Activated T-cell treated with anti-CD3 and anti-CD28 coated beads for 1 hour (primary cell): ENCODE results near the gene TMEM97.

Source experiments
- DNase-seq: peaks from one replicate; pipeline ENCODE4 v3.0.0-alpha.2; 2020; ENCODE audit warnings: low read depth

The TMEM97 gene

GRCh38 chr17:28317099-28317965 lies 1.7 kb upstream of the TMEM97 start:
- no peak for DNase-seq

GRCh38 chr17:28317966-28318758 lies 838 bp upstream of the TMEM97 start:
- DNase-seq = no peak

GRCh38 chr17:28319598-28319935 lies 567 bp downstream of the TMEM97 start:
- no peak for DNase-seq

- DNase-seq = no peak
Observed at GRCh38 chr17:28320215-28321061, 1.4 kb downstream of the TMEM97 start.

DNA sequence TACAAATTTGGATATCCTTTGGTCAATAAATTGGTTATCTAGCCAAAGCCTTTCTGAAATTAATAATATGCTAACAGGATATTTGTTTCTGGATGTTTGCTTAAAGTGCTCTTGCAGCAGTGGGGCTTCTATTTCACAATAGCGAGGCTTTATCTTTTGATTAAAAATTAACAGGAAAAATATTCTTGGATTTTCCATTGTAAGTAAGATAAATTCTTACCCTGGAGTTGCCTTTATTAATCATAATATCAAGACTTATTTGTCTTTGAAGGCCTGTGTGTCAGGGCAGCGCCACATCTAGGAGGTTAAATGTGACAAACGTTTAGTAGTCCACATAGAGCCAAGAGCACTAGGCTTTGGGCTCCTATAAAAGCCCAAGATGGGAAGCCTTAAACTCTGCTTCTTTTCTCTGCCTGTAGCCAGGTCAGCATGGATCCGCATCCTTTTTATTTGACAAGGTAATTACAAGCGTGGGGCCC lies 5.3 kb downstream of the TMEM97 start:
- DNase-seq = no peak

DNA sequence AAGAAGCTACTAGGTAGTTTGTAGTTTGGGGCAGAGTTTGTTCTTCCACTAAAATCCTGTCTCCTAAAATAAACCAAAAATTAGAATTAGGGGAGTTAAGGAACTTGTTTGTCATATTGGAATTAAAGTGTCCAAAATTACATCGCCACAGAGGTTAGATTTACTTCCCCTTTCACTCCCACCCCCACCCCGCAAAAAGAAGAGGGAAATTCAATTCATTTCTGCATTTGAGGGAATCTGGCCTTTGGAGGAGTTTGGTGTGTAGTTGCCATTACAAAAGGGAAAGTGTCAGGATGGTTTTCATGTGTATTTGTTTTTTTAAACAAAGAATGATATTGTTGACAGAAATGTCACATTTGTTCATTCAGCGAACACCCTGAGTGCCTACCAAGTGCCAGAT lies 5.8 kb downstream of the TMEM97 start:
- DNase-seq = no peak

DNA sequence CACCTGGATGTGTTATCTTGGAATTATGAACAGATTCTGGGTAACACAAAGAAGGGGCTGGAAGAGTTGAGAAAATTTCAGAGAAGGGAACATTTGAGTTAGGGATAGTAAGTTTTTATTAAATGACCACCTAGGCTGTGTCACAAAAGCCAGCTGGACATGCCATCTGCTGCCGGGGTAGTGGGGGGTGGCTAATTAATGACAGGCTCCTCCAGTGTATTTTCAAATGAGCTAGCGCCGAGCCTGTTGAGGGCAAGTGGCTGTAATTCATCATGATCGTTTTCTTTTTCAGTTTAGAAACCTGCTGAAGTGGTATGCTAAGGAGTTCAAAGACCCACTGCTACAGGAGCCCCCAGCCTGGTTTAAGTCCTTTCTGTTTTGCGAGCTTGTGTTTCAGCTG lies 6.2 kb downstream of the TMEM97 start:
- DNase-seq = no peak

DNA sequence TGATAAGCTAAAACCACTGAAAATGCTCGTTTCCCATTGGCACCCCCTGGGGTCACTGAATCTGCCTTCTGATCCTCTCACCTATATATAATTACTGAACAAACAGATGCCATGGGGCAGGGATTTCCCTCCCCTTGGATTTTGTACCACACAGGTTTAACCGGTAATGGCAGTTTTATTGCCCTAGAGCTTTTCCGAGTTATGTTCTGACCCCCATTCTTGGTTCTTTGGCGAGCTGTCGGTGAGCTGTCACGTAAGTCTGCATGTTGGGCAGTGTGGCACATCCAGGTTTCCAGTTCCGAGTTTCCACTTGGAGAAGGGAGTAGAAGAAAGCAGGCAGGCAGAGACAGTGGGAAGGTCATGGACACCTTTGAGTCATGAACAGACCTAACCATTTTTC lies 7.1 kb downstream of the TMEM97 start:
- no peak for DNase-seq

- no peak for DNase-seq
Observed at GRCh38 chr17:28327031-28327607, 8.1 kb downstream of the TMEM97 start.

DNA sequence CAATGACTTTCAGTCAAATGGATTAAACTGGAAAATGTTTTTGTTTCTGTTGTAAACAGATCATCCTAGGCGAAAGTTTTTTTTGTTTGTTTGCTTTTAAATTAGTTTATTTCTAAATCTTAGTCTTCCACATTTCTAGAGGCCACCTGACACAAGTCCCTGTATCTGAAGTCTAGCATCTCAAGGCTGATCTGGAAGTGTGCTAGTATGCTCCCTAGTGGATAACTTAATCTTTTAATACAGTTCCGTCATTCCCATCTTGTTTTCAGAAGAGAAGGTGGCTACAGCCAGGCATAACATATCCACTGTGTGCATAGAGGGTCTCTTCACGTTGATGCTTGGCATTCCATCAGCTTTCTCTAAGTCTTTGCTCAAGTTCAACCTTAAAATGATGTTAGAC lies 8.7 kb downstream of the TMEM97 start:
- DNase-seq = no peak

DNA sequence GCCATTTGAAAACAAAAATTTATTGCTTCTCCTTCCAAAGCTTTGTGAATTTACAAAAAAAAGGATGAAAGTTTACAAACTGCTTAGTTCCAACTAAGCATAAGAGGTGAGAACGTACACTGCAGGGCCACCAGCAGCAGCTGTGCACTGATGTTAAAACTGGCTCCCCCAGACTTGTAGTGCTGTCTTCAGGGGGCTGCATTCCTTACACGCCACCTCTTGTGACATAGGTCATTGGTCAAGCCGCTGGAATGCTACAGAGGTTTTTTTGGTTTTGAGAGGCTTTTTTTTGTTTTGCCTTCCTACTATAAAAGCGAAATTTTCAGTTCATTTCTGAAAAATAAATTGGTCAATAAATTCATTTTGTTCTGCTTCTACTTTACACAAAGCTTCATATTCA lies 9.3 kb downstream of the TMEM97 start:
- DNase-seq = no peak

- DNase-seq = no peak
Observed at GRCh38 chr17:28330671-28331070, 11.7 kb downstream of the TMEM97 start.

DNA sequence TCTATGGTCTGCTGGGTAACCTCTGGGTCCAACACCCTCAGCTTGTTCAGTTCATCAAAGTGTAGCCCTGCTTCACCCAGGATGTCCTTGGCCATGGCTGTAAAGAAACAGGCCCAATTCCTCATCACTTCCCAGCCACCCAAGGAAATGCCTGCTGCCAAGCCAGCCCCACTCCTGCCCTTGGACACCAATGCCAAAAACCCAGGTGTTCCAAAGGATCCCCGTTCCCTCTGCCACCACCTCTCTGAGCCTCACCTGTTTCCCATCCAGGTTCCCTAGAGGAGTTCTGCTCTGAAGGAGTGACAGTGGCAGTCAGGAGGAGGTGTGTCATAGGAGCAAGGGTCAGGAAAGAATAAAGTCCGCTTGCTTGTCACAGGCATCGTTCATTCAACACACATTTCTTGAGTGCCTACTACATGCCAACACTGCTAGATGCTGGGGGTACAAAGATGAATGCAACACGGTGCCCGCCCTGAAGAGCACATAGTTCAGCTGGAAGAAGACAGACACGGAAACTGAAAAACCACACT lies 13.0 kb downstream of the TMEM97 start:
- DNase-seq = no peak

DNA sequence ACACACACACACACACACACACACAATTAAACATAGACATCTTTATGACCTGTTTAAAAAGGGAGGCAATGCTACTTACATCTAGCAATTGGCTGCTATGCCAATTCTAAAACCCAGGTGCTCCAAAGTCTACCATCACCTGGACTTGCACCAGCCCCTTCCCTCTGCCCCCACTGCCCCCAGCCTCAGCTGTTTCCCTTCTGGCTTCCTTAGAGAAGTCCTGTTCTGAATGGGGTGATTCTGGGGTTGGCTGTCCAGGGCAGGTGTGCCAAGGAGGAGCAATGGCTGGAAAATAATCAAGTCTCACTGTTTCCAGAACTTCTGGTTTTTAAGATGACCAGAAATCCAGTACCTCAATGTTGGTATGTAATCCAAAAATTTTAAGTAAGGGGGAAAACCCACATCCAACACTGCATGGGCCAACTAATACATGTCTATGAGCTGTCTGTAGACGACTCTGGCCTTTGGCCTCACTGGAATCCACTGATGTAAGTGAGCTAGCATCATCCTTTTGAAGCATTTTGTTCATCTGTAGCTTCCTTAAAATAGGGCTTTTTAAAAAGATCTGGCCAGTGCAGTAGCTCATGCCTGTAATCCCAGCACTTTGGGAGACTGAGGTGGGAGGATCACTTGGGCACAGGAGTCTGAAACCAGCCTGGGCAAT lies 14.2 kb downstream of the TMEM97 start:
- DNase-seq = no peak

DNA sequence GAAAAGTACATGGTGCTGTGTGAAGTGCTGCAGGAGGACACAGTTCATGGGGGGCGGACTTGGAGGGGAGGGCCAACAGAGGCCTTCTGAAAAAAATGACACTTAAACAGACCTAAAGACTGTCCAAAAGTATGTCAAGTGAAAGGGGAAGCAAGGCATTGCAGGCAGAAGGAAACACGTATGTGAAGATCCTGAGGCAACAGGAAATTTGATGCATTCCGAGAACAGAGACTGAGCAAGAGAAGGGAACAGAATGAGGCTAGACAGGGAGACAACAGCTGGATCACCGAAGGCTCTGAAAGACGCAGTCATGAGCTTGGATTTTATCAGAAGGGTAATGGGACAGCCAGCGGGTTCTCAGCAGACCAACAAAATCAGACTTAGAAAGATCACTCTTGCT lies 15.2 kb downstream of the TMEM97 start:
- no peak for DNase-seq

GRCh38 chr17:28334666-28335200 lies 15.7 kb downstream of the TMEM97 start:
- no peak for DNase-seq

GRCh38 chr17:28335201-28335958 lies 16.4 kb downstream of the TMEM97 start, which contains the start of the genes IFT20 and TNFAIP1:
Gene IFT20 (minus strand): TSS chr17:28335472. CDS start chr17:28331985, 3,487 bp downstream.
Gene TNFAIP1 (plus strand): TSS chr17:28335761. CDS start chr17:28339522, 3,761 bp downstream.
- DNase-seq = peak; percentile 92

DNA sequence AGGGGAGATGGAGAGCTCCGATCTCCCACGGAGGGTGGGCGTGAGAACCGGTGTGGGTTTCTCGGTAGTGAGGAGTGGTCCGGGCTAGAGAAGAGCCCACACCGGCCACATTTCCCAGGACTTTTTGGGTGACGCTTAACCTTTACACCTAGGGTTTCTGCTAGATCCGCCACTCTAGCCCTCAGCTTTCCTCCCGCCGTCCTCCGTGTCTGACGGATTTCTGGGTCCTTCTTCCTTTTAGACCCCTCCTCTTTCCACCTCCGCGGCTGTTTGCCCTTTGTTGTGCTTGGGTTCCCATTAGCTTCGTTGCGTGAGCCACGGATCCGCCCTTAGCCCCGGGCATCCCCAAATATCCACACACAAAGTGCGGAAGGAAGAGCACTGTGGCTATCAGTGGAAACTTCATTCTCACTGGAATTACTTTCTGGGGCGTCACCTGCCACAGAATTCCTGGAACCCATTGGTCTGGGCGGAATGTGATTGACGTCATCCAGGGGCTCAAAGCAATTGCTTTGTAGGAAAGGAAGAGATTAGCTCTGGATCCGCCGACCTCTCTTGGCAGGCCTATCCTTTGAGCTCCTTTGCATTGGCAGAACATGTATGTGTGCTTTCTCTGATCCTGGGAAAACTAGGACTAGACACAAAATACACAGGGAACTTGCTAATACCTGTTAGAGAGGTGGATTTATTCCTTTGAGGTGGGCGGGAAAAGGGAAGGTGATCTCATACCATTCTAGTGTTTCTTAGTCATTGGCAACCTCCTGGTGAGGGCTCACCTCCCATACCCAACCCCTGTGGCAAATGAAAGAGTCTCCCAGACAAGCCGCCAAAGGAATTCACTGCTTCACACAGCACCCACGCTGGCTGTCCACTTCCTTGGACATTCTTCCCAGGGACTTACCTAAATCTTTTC lies 17.2 kb downstream of the TMEM97 start:
- DNase-seq = no peak
